Fibroblast of the aortic adventitia (primary cell): ENCODE measurements around the gene GID8. TPM values are rescaled to one million over a fixed set of nuclear protein-coding genes. Genes with fewer than 3 reads are reported as not detected.

ENCODE experiments used
- DNase-seq: peaks from one replicate; pipeline ENCODE4 v3.0.0-alpha.2; 2010; ENCODE audit warnings: low read depth
- H3K4me3 ChIP-seq: 2 replicates; pipeline ENCODE4 v1.5.1; 2011; ENCODE audit warnings: low read depth, mild to moderate bottlenecking, control low read depth, low read length, moderate library complexity
- total RNA-seq: library from RNA; depleted of rRNA; stranded (reverse); fragments of >200 nt; gene quantifications from 2 replicates; pipeline ENCODE4 v1.2.3, GENCODE V29; 2012; ENCODE audit warnings: low replicate concordance
- TF ChIP-seq, protein P1 (sequence below): IDR thresholded peaks from 2 replicates; pipeline ENCODE4 v1.5.1; 2011; ENCODE audit warnings: mild to moderate bottlenecking, low read length, control low read depth, inconsistent platforms; ENCODE audit not compliant: insufficient read depth

Gene GID8
- total RNA-seq, 1 donor = 35.4 TPM

DNA sequence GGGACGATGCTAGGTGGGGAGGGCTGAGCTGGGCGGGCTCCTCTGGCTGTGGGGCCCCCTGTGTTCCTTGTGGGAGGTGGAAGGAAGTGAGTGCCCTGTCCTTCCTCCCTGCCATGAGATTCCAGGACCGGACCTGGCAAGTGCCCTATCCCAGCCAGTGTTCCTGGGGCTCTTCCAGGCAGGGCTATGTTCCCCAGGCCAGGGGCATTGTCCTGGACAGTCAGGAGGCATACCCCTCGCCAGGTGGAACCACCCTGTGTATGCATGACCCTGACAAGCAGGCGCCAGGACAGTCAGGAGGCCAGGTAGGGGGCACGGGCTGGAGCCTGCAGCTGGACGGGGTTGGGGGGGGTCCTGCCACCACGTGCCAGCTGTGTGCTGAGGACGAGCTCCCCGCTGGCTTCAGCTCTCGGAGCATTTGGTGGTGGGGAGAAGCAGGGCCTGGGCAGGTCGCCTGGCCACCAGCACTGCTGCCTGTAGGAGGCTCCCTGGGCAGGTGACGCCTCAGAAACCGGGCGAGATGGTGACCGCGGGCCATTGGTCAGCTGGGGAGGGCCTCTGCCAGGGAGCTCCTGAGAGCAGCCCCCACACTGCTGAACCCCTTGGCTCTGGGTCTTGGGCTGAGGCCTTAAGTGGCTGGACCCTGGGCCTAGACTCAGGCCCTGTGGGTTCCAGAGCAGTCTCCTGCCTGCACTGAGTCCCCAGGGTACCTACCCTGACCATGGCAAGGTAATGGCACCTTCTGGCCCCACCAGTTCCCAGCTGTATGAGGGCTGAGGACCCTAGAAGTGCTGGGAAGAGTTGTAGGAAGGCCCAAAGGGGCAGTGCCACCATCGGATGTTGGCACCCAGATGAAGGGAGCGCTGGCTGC, 15.3 kb downstream of the GID8 start:
- peak overlapping the region; percentile 40 for H3K4me3 ChIP-seq
- no peak for DNase-seq
- TF ChIP-seq, protein P1, sequence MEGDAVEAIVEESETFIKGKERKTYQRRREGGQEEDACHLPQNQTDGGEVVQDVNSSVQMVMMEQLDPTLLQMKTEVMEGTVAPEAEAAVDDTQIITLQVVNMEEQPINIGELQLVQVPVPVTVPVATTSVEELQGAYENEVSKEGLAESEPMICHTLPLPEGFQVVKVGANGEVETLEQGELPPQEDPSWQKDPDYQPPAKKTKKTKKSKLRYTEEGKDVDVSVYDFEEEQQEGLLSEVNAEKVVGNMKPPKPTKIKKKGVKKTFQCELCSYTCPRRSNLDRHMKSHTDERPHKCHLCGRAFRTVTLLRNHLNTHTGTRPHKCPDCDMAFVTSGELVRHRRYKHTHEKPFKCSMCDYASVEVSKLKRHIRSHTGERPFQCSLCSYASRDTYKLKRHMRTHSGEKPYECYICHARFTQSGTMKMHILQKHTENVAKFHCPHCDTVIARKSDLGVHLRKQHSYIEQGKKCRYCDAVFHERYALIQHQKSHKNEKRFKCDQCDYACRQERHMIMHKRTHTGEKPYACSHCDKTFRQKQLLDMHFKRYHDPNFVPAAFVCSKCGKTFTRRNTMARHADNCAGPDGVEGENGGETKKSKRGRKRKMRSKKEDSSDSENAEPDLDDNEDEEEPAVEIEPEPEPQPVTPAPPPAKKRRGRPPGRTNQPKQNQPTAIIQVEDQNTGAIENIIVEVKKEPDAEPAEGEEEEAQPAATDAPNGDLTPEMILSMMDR = no peak

- TF ChIP-seq, protein P1 = no peak
- DNase-seq = peak; percentile 77
- peak overlapping the region; percentile 42 for H3K4me3 ChIP-seq
Measured at GRCh38 chr20:62953839-62954703, 16.1 kb downstream of the GID8 start.

GRCh38 chr20:62955519-62956386, 17.8 kb downstream of the GID8 start:
- TF ChIP-seq, protein P1 = no peak
- DNase-seq = no peak
- H3K4me3 ChIP-seq = no peak overlapping the region

DNA sequence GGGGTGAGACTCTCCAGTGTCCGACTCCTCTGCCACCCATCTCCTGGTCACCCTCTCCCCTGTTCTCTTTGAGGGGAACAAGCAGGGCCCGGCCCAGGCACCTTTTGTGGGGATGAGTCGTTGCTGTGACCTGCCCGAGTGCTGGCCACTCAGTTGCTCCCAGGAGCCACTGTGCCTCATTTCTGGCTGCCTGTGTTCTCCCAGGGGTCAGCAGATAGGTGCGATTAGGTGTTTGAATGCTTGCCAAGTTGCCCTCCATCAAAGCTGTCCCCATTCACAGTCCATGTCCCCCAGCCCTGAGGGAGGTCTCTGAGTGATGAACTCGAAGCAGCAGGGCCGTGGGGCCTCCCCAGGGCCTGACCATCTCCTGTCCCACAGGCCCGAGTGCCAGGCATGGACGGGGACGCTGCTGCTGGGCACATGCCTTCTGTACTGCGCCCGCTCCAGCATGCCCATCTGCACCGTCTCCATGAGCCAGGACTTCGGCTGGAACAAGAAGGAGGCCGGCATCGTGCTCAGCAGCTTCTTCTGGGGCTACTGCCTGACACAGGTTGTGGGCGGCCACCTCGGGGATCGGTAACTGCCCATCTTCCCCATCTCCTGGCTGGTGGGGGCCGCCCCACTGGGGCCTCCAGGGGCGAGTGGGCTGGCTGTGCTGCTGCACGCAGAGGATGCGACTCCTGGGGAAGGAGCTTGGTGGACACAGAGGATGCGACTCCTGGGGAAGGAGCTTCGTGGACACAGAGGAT, 18.6 kb downstream of the GID8 start:
- DNase-seq = no peak
- TF ChIP-seq, protein P1 = no peak

GRCh38 chr20:62957136-62958117, 19.5 kb downstream of the GID8 start:
- TF ChIP-seq, protein P1 = no peak
- no peak for DNase-seq
- no peak overlapping the region for H3K4me3 ChIP-seq

More for the DNA sequence above, 18.6 kb downstream of the GID8 start:
- H3K4me3 ChIP-seq = no peak overlapping the region
